Fibroblast of lung (primary cell): ENCODE data around the gene ARHGEF3.

Experiments used
- CTCF ChIP-seq, 2 donors: IDR thresholded peaks in 1 of 2; conservative IDR thresholded peaks in 1 of 2; 1 replicate in 1 of 2; 2 replicates in 1 of 2; pipeline ENCODE4 v1.5.1; 2011 to 2012; ENCODE audit warnings: low read length in 2 of 2, control low read depth in 1 of 2, inconsistent platforms in 1 of 2, low read depth in 1 of 2, mild to moderate bottlenecking in 1 of 2
- EZH2 ChIP-seq: IDR thresholded peaks from 2 replicates; pipeline ENCODE4 v1.5.1; 2012; ENCODE audit warnings: low read length, control low read depth, mild to moderate bottlenecking; ENCODE audit errors: missing control alignments

- TF ChIP-seq CTCF (conservative IDR thresholded peaks at IDR 0.05 in 1 of 2, IDR thresholded peaks at IDR 0.05 in 1 of 2; ENCODE audit: low read depth in 1 of 2, low read length in 2 of 2) (no peak), EZH2 (no peak)
Observed at GRCh38 chr3:56800832-56801661, 702 bp downstream of the ARHGEF3 start.
